Measurements from ENCODE around the gene ELK3.

DNA sequence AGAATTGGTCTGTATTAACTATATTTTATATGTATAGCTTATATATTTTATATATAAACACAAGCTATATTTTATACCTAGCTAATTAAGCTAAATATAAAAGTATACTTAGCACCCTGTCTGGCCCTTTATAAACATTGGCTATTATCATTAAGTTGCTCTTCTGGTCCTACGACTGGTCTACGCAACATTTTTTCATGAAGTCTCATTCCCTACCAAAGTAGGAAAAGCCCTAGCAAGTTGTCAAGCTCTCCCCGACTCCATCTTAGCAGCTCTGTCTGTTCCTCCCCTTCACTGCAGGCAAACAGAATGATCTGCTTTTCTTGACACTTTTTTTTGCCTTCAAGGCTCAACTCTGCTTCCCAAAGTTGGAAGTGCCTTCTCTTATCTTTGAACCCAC, 36.7 kb upstream of the ELK3 start:
- TF ChIP-seq EZH2 (IDR thresholded peaks at IDR 0.05; ENCODE audit: low read depth, unreplicated experiment) (no peak), CTCF (conservative IDR thresholded peaks at IDR 0.05; ENCODE audit: low read depth in 2 of 2) (no peak)

Measured in GM23338 (cell line).